Glutamatergic neuron (in vitro differentiated cells): ENCODE data around the gene SLC39A6. TPM values are rescaled to one million over a fixed set of nuclear protein-coding genes. Genes with fewer than 3 reads are reported as not detected.
A peak's percentile ranks its signal among the peaks of the same experiment; 100 is the strongest.
"Not testable (repeated sequence)": the region's sequence is repeated elsewhere in the genome, so short reads cannot be mapped to it uniquely, and the experiment has no call there.

Experiments used
- DNase-seq: peaks from one replicate; pipeline ENCODE4 v3.0.0; 2022
- H3K27ac Mint-ChIP-seq: one replicate; pipeline ENCODE4 v1.8.0; 2020; ENCODE audit warnings: mild to moderate bottlenecking, mixed read lengths, inconsistent platforms; ENCODE audit not compliant: unreplicated experiment
- H3K27me3 Mint-ChIP-seq: one replicate; pipeline ENCODE4 v1.8.0; 2020; ENCODE audit warnings: mild to moderate bottlenecking, moderate library complexity, mixed read lengths, inconsistent platforms; ENCODE audit not compliant: unreplicated experiment
- H3K36me3 Mint-ChIP-seq: one replicate; pipeline ENCODE4 v1.8.0; 2020; ENCODE audit warnings: mild to moderate bottlenecking, mixed read lengths, inconsistent platforms; ENCODE audit not compliant: unreplicated experiment
- H3K4me1 Mint-ChIP-seq: one replicate; pipeline ENCODE4 v1.8.0; 2020; ENCODE audit warnings: mild to moderate bottlenecking, low read depth, mixed read lengths, inconsistent platforms; ENCODE audit not compliant: unreplicated experiment
- H3K4me3 Mint-ChIP-seq: one replicate; pipeline ENCODE4 v1.8.0; 2020; ENCODE audit warnings: mild to moderate bottlenecking, mixed read lengths, inconsistent platforms; ENCODE audit not compliant: unreplicated experiment
- H3K9me3 Mint-ChIP-seq: one replicate; pipeline ENCODE4 v1.8.0; 2020; ENCODE audit warnings: mild to moderate bottlenecking, moderate library complexity, mixed read lengths, inconsistent platforms; ENCODE audit not compliant: unreplicated experiment
- total RNA-seq: library from RNA; stranded (reverse); fragmentation: NEBNext Ultra II Directional; extraction: Animal tissue kit (Norgen Biotek cat#: 25700); gene quantifications from one replicate; pipeline ENCODE4 v1.2.1, GENCODE V29; 2021; ENCODE audit not compliant: unreplicated experiment
- TF ChIP-seq, protein P1 (sequence below): fragments of 200-600 bp; sonication (generic); IDR thresholded peaks from one replicate; pipeline ENCODE4 v1.5.0; 2021; ENCODE audit not compliant: partially characterized antibody, unreplicated experiment

The SLC39A6 gene
- total RNA-seq, 1 donor from 2014 or later = 113 TPM

GRCh38 chr18:36127836-36128529, 1.2 kb downstream of the SLC39A6 start:
- Mint-ChIP-seq H3K4me3 (peak overlapping the region; percentile 97), H3K4me1 (peaks cover 23% of the 10 kb centered on the region), H3K27ac (peak overlapping the region; percentile 87), H3K36me3 (peaks cover 4% of the 10 kb centered on the region), H3K9me3 (peaks cover 4% of the 10 kb centered on the region), H3K27me3 (peaks cover 10% of the 10 kb centered on the region)
- no peak for DNase-seq
- TF ChIP-seq, protein P1, sequence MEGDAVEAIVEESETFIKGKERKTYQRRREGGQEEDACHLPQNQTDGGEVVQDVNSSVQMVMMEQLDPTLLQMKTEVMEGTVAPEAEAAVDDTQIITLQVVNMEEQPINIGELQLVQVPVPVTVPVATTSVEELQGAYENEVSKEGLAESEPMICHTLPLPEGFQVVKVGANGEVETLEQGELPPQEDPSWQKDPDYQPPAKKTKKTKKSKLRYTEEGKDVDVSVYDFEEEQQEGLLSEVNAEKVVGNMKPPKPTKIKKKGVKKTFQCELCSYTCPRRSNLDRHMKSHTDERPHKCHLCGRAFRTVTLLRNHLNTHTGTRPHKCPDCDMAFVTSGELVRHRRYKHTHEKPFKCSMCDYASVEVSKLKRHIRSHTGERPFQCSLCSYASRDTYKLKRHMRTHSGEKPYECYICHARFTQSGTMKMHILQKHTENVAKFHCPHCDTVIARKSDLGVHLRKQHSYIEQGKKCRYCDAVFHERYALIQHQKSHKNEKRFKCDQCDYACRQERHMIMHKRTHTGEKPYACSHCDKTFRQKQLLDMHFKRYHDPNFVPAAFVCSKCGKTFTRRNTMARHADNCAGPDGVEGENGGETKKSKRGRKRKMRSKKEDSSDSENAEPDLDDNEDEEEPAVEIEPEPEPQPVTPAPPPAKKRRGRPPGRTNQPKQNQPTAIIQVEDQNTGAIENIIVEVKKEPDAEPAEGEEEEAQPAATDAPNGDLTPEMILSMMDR = no peak

DNA sequence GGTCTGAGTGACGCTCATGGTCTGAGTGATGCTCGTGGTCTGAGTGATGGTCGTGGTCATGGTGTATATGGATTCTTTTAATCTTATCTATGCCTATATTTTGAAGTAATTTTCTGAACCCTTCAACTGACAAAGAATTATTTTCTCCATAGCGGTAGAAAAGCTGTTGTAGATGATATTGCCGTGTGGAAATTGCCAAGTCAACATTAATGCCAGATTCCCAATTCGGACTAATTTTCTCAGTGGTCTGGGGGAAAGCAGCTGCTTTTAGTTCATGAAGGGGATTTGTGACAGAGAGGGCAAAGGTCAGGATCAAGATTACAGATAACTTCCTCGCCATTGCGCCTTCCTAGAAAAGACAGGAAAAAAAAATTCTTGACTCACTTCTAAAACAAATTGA, 2.5 kb downstream of the SLC39A6 start:
- Mint-ChIP-seq H3K27me3 (peaks cover 10% of the 10 kb centered on the region), H3K36me3 (peaks cover 4% of the 10 kb centered on the region), H3K4me1 (peaks cover 15% of the 10 kb centered on the region), H3K27ac (no peak overlapping the region), H3K4me3 (peak overlapping the region; percentile 51), H3K9me3 (peaks cover 4% of the 10 kb centered on the region)
- TF ChIP-seq, protein P1 = no peak
- no peak for DNase-seq

DNA sequence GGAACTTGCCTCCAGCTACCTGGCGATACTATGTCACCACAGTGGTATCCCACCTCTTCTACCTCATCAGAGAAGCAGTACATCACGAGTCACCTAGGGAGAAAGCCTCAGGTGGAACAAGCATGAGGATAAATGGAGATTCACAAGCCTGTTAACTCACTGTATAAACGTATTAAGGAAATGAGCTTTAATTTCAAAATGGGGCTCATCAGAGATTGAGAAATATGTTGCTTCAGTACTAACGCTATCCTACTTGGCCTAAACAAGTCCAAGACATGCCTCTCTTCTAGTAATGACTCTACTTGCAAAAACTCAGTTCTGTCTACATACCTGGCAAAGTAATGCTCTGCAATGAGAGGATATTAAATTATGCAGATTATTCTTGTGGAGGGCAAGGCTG, 4.3 kb downstream of the SLC39A6 start:
- Mint-ChIP-seq H3K27ac (no peak overlapping the region), H3K4me3 (no peak overlapping the region), H3K9me3 (peaks cover 4% of the 10 kb centered on the region), H3K27me3 (peaks cover 10% of the 10 kb centered on the region), H3K36me3 (peaks cover 4% of the 10 kb centered on the region), H3K4me1 (peaks cover 10% of the 10 kb centered on the region)
- no peak for DNase-seq
- TF ChIP-seq, protein P1 = no peak

- H3K4me1 Mint-ChIP-seq = no peaks in the 10 kb centered on the region
- no peaks in the 10 kb centered on the region for H3K36me3 Mint-ChIP-seq
- H3K9me3 Mint-ChIP-seq = no peaks in the 10 kb centered on the region
- TF ChIP-seq, protein P1 = no peak
- H3K27me3 Mint-ChIP-seq = peaks cover 3% of the 10 kb centered on the region
- H3K4me3 Mint-ChIP-seq = no peak overlapping the region
- H3K27ac Mint-ChIP-seq = no peak overlapping the region
- DNase-seq = no peak
Measured at GRCh38 chr18:36120297-36120696, 8.8 kb downstream of the SLC39A6 start.

DNA sequence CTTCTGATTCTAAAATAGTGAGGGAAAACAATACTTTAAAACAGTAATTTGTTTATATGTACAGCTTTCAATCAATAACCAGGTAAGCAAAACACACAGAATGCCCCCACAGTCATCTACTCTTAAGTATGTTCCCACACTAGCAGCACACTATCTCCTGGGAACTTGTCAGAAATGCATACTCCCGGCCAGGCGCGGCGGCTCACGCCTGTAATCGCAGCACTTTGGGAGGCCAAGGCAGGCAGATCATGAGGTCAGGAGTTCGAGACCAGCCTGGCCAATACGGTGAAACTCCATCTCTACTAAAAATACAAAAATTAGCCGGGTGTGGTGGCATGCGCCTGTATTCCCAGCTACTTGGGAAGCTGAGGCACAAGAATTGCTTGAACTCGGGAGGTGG, 12.4 kb downstream of the SLC39A6 start:
- H3K36me3 Mint-ChIP-seq, H3K9me3 Mint-ChIP-seq, H3K27me3 Mint-ChIP-seq, H3K27ac Mint-ChIP-seq, DNase-seq, H3K4me1 Mint-ChIP-seq, H3K4me3 Mint-ChIP-seq: not testable (repeated sequence)
